Measurements from ENCODE around the gene KCNIP1.
"Not testable (repeated sequence)": the region's sequence is repeated elsewhere in the genome, so short reads cannot be mapped to it uniquely, and the experiment has no call there.

Gene KCNIP1

GRCh38 chr5:170550382-170550781, 46.6 kb downstream of the KCNIP1 start:
- peaks cover 11% of the 10 kb centered on the region for H3K27me3 Mint-ChIP-seq
- H3K36me3 Mint-ChIP-seq; H3K27ac Mint-ChIP-seq; H3K9me3 Mint-ChIP-seq (ENCODE audit: low read depth); H3K4me3 Mint-ChIP-seq; H3K4me1 Mint-ChIP-seq (ENCODE audit: low read depth): not testable (repeated sequence)

GRCh38 chr5:170551076-170551475, 47.3 kb downstream of the KCNIP1 start:
- Mint-ChIP-seq H3K27ac (no peak overlapping the region), H3K4me1 (ENCODE audit: low read depth) (no peaks in the 10 kb centered on the region), H3K27me3 (peaks cover 11% of the 10 kb centered on the region), H3K9me3 (ENCODE audit: low read depth) (no peaks in the 10 kb centered on the region), H3K36me3 (no peaks in the 10 kb centered on the region), H3K4me3 (no peak overlapping the region)

GRCh38 chr5:170551622-170552021, 47.8 kb downstream of the KCNIP1 start:
- Mint-ChIP-seq H3K4me3 (no peak overlapping the region), H3K4me1 (ENCODE audit: low read depth) (no peaks in the 10 kb centered on the region), H3K27ac (no peak overlapping the region), H3K27me3 (peaks cover 11% of the 10 kb centered on the region), H3K36me3 (no peaks in the 10 kb centered on the region), H3K9me3 (ENCODE audit: low read depth) (no peaks in the 10 kb centered on the region)

GRCh38 chr5:170552621-170553115, 48.8 kb downstream of the KCNIP1 start:
- no peaks in the 10 kb centered on the region for H3K4me1 Mint-ChIP-seq (ENCODE audit: low read depth)
- H3K27ac Mint-ChIP-seq = no peak overlapping the region
- H3K27me3 Mint-ChIP-seq = peaks cover 9% of the 10 kb centered on the region
- H3K4me3 Mint-ChIP-seq = no peak overlapping the region
- H3K9me3 Mint-ChIP-seq (ENCODE audit: low read depth) = no peaks in the 10 kb centered on the region
- H3K36me3 Mint-ChIP-seq = no peaks in the 10 kb centered on the region

GRCh38 chr5:170553218-170553617, 49.4 kb downstream of the KCNIP1 start:
- Mint-ChIP-seq H3K36me3 (no peaks in the 10 kb centered on the region), H3K27me3 (peaks cover 9% of the 10 kb centered on the region), H3K9me3 (ENCODE audit: low read depth) (no peaks in the 10 kb centered on the region), H3K27ac (no peak overlapping the region), H3K4me1 (ENCODE audit: low read depth) (no peaks in the 10 kb centered on the region), H3K4me3 (no peak overlapping the region)

- H3K27me3 Mint-ChIP-seq = peaks cover 9% of the 10 kb centered on the region
- H3K4me1 Mint-ChIP-seq (ENCODE audit: low read depth) = no peaks in the 10 kb centered on the region
- H3K36me3 Mint-ChIP-seq = no peaks in the 10 kb centered on the region
- H3K4me3 Mint-ChIP-seq = no peak overlapping the region
- no peaks in the 10 kb centered on the region for H3K9me3 Mint-ChIP-seq (ENCODE audit: low read depth)
- H3K27ac Mint-ChIP-seq = no peak overlapping the region
These were observed 50.9 kb downstream of the KCNIP1 start for GRCh38 chr5:170554521-170555267.

GRCh38 chr5:170557314-170557713, 53.5 kb downstream of the KCNIP1 start:
- Mint-ChIP-seq H3K27ac (no peak overlapping the region), H3K9me3 (ENCODE audit: low read depth) (no peaks in the 10 kb centered on the region), H3K27me3 (peaks cover 17% of the 10 kb centered on the region)

GRCh38 chr5:170559296-170559695, 55.5 kb downstream of the KCNIP1 start:
- Mint-ChIP-seq H3K9me3 (ENCODE audit: low read depth) (no peaks in the 10 kb centered on the region), H3K4me1 (ENCODE audit: low read depth) (no peaks in the 10 kb centered on the region), H3K36me3 (no peaks in the 10 kb centered on the region), H3K27me3 (peaks cover 14% of the 10 kb centered on the region), H3K4me3 (no peak overlapping the region), H3K27ac (no peak overlapping the region)

More at GRCh38 chr5:170557314-170557713, 53.5 kb downstream of the KCNIP1 start:
- no peak overlapping the region for H3K4me3 Mint-ChIP-seq
- no peaks in the 10 kb centered on the region for H3K4me1 Mint-ChIP-seq (ENCODE audit: low read depth)
- no peaks in the 10 kb centered on the region for H3K36me3 Mint-ChIP-seq

- Mint-ChIP-seq H3K27me3 (peaks cover 12% of the 10 kb centered on the region), H3K4me3 (no peak overlapping the region), H3K36me3 (no peaks in the 10 kb centered on the region), H3K9me3 (ENCODE audit: low read depth) (no peaks in the 10 kb centered on the region), H3K4me1 (ENCODE audit: low read depth) (no peaks in the 10 kb centered on the region), H3K27ac (no peak overlapping the region)
These were observed 57.1 kb downstream of the KCNIP1 start for GRCh38 chr5:170560938-170561337.

- Mint-ChIP-seq H3K4me1 (ENCODE audit: low read depth) (no peaks in the 10 kb centered on the region), H3K36me3 (no peaks in the 10 kb centered on the region), H3K27me3 (peaks cover 19% of the 10 kb centered on the region), H3K9me3 (ENCODE audit: low read depth) (no peaks in the 10 kb centered on the region), H3K27ac (no peak overlapping the region), H3K4me3 (no peak overlapping the region)
These were observed 58.5 kb downstream of the KCNIP1 start for GRCh38 chr5:170562166-170562874.

GRCh38 chr5:170562875-170563228, 59.0 kb downstream of the KCNIP1 start:
- Mint-ChIP-seq H3K27ac (no peak overlapping the region), H3K9me3 (ENCODE audit: low read depth) (no peaks in the 10 kb centered on the region), H3K4me1 (ENCODE audit: low read depth) (no peaks in the 10 kb centered on the region), H3K36me3 (no peaks in the 10 kb centered on the region), H3K27me3 (peaks cover 19% of the 10 kb centered on the region), H3K4me3 (no peak overlapping the region)

GRCh38 chr5:170563824-170564567, 60.2 kb downstream of the KCNIP1 start:
- Mint-ChIP-seq H3K9me3 (ENCODE audit: low read depth) (no peaks in the 10 kb centered on the region), H3K27ac (no peak overlapping the region), H3K36me3 (no peaks in the 10 kb centered on the region), H3K4me3 (no peak overlapping the region), H3K27me3 (peaks cover 19% of the 10 kb centered on the region), H3K4me1 (ENCODE audit: low read depth) (no peaks in the 10 kb centered on the region)

GRCh38 chr5:170565072-170565471, 61.3 kb downstream of the KCNIP1 start:
- Mint-ChIP-seq H3K4me1 (ENCODE audit: low read depth) (no peaks in the 10 kb centered on the region), H3K36me3 (no peaks in the 10 kb centered on the region), H3K4me3 (no peak overlapping the region), H3K27me3 (peaks cover 21% of the 10 kb centered on the region), H3K9me3 (ENCODE audit: low read depth) (no peaks in the 10 kb centered on the region), H3K27ac (no peak overlapping the region)

- peaks cover 25% of the 10 kb centered on the region for H3K27me3 Mint-ChIP-seq
- H3K9me3 Mint-ChIP-seq (ENCODE audit: low read depth) = no peaks in the 10 kb centered on the region
- no peak overlapping the region for H3K4me3 Mint-ChIP-seq
- H3K36me3 Mint-ChIP-seq = no peaks in the 10 kb centered on the region
- H3K27ac Mint-ChIP-seq = no peak overlapping the region
- peaks cover 12% of the 10 kb centered on the region for H3K4me1 Mint-ChIP-seq (ENCODE audit: low read depth)
These were observed 65.3 kb downstream of the KCNIP1 start for GRCh38 chr5:170569101-170569500.

GRCh38 chr5:170570476-170570875, 66.7 kb downstream of the KCNIP1 start:
- peaks cover 25% of the 10 kb centered on the region for H3K27me3 Mint-ChIP-seq
- no peaks in the 10 kb centered on the region for H3K9me3 Mint-ChIP-seq (ENCODE audit: low read depth)
- peaks cover 12% of the 10 kb centered on the region for H3K4me1 Mint-ChIP-seq (ENCODE audit: low read depth)
- no peak overlapping the region for H3K4me3 Mint-ChIP-seq
- H3K36me3 Mint-ChIP-seq = no peaks in the 10 kb centered on the region
- H3K27ac Mint-ChIP-seq = no peak overlapping the region
